GM03348 (cell line): ENCODE measurements around the gene TMEM204.

Experiments used
- DNase-seq: peaks from one replicate; pipeline ENCODE4 v3.0.0; 2012; ENCODE audit warnings: low spot score

TMEM204 gene

GRCh38 chr16:1538804-1539520 is 5.5 kb downstream of the TMEM204 start:
- no peak for DNase-seq

GRCh38 chr16:1539720-1540555 is 6.5 kb downstream of the TMEM204 start:
- DNase-seq = no peak

- no peak for DNase-seq
Observed at GRCh38 chr16:1540556-1540855, 7.0 kb downstream of the TMEM204 start.

GRCh38 chr16:1541293-1542165 is 8.1 kb downstream of the TMEM204 start:
- no peak for DNase-seq

- DNase-seq = no peak
Observed at GRCh38 chr16:1542166-1542500, 8.7 kb downstream of the TMEM204 start.

GRCh38 chr16:1542533-1542932 is 9.1 kb downstream of the TMEM204 start:
- DNase-seq = no peak

- DNase-seq = peak; percentile 73
Observed at GRCh38 chr16:1543085-1543896, 9.8 kb downstream of the TMEM204 start.

- DNase-seq = no peak
Observed at GRCh38 chr16:1545044-1546040, 11.9 kb downstream of the TMEM204 start.

- DNase-seq = no peak
Observed at GRCh38 chr16:1546430-1546829, 13.0 kb downstream of the TMEM204 start.

GRCh38 chr16:1548233-1548632 is 14.8 kb downstream of the TMEM204 start:
- no peak for DNase-seq

- DNase-seq = no peak
Observed at GRCh38 chr16:1548727-1549126, 15.3 kb downstream of the TMEM204 start.

GRCh38 chr16:1550069-1550468 is 16.6 kb downstream of the TMEM204 start:
- no peak for DNase-seq

- no peak for DNase-seq
Observed at GRCh38 chr16:1550696-1551095, 17.2 kb downstream of the TMEM204 start.

GRCh38 chr16:1551166-1551565 is 17.7 kb downstream of the TMEM204 start:
- no peak for DNase-seq

GRCh38 chr16:1552129-1552528 is 18.7 kb downstream of the TMEM204 start:
- no peak for DNase-seq

GRCh38 chr16:1553946-1554825 is 20.7 kb downstream of the TMEM204 start:
- no peak for DNase-seq

GRCh38 chr16:1554826-1555445 is 21.5 kb downstream of the TMEM204 start:
- no peak for DNase-seq

GRCh38 chr16:1556254-1556653 is 22.8 kb downstream of the TMEM204 start:
- peak; percentile 61 for DNase-seq

- DNase-seq = no peak
Observed at GRCh38 chr16:1557074-1557473, 23.6 kb downstream of the TMEM204 start.
